ENCODE data around the gene DMRTC2. TPM values are rescaled to one million over a fixed set of nuclear protein-coding genes. Genes with fewer than 3 reads are reported as not detected.

DMRTC2 gene
- total and polyA plus RNA-seq, 2 of the 13 experiments (the other 11 are each of a cell fraction or from before 2014, with no cell fraction given) = not detected

DNA sequence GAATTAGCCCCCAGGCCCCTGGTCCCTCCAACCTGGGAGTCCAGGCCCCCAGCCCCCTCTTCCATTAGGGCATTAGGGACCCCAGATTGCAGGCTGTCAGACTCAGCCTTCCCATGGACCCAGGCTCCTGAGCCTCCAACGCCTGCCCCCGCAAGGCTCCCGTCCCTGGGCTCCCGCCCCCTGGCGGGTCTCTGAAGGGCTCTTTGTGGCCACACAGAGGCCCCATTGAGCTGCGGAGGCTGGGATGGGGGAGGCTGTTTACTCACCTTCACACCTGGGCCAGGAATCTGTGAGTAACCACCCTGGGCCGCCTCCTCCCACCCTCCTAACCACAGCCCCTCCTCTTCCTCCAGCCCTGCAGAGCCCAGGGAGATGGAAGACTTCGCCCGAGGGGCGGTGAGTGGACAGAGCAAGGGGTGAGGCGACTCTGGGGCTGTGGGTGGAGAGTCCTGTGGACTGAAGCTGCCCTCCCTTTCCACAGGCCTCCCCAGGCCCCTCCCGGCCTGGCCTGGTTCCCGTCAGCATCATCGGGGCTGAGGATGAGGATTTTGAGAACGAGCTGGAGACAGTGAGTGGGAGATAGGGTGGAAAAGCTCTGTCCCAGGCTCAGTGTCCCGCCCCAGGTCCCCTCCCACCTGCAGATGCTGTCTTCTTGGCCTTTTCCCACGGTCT is 43.0 kb downstream of the DMRTC2 start (continued):
- TF ChIP-seq ZNF839 (CRISPR knock-in tag; IDR thresholded peaks at IDR 0.05; ENCODE audit: borderline replicate concordance) (no peak), ZNF205 (CRISPR knock-in tag; IDR thresholded peaks at IDR 0.05) (no peak), KAT8 (CRISPR knock-in tag; IDR thresholded peaks at IDR 0.05) (peak; percentile 76), HMG20B (CRISPR knock-in tag; conservative IDR thresholded peaks at IDR 0.05) (peak; percentile 82; the same call in 1 of the 2 replicates), ZNF253 (CRISPR knock-in tag; IDR thresholded peaks at IDR 0.05; ENCODE audit: borderline replicate concordance) (no peak), ZFP37 (CRISPR knock-in tag; IDR thresholded peaks at IDR 0.05; ENCODE audit: borderline replicate concordance) (no peak), ZFP62 (CRISPR knock-in tag; IDR thresholded peaks at IDR 0.05) (no peak), GTF3A (CRISPR knock-in tag; conservative IDR thresholded peaks at IDR 0.05) (no peak), KLF13 (CRISPR knock-in tag; IDR thresholded peaks at IDR 0.05) (no peak), NFATC3 (CRISPR knock-in tag; IDR thresholded peaks at IDR 0.05) (no peak), ZNF329 (CRISPR knock-in tag; IDR thresholded peaks at IDR 0.05; ENCODE audit: low read depth) (no peak), SIN3A (IDR thresholded peaks at IDR 0.05; ENCODE audit: borderline replicate concordance, low read depth, low read length) (0 out of 2 replicates have a peak, but pooled peaks have one; percentile 52), SP1 (IDR thresholded peaks at IDR 0.05) (no peak), SP1 (CRISPR knock-in tag; IDR thresholded peaks at IDR 0.05) (peak; percentile 41; the same call in 1 of the 2 replicates)
- TF ChIP-seq, protein P1, sequence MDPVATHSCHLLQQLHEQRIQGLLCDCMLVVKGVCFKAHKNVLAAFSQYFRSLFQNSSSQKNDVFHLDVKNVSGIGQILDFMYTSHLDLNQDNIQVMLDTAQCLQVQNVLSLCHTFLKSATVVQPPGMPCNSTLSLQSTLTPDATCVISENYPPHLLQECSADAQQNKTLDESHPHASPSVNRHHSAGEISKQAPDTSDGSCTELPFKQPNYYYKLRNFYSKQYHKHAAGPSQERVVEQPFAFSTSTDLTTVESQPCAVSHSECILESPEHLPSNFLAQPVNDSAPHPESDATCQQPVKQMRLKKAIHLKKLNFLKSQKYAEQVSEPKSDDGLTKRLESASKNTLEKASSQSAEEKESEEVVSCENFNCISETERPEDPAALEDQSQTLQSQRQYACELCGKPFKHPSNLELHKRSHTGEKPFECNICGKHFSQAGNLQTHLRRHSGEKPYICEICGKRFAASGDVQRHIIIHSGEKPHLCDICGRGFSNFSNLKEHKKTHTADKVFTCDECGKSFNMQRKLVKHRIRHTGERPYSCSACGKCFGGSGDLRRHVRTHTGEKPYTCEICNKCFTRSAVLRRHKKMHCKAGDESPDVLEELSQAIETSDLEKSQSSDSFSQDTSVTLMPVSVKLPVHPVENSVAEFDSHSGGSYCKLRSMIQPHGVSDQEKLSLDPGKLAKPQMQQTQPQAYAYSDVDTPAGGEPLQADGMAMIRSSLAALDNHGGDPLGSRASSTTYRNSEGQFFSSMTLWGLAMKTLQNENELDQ (CRISPR knock-in tag; IDR thresholded peaks at IDR 0.05; ENCODE audit: borderline replicate concordance) = no peak
- TF ChIP-seq, protein P2, sequence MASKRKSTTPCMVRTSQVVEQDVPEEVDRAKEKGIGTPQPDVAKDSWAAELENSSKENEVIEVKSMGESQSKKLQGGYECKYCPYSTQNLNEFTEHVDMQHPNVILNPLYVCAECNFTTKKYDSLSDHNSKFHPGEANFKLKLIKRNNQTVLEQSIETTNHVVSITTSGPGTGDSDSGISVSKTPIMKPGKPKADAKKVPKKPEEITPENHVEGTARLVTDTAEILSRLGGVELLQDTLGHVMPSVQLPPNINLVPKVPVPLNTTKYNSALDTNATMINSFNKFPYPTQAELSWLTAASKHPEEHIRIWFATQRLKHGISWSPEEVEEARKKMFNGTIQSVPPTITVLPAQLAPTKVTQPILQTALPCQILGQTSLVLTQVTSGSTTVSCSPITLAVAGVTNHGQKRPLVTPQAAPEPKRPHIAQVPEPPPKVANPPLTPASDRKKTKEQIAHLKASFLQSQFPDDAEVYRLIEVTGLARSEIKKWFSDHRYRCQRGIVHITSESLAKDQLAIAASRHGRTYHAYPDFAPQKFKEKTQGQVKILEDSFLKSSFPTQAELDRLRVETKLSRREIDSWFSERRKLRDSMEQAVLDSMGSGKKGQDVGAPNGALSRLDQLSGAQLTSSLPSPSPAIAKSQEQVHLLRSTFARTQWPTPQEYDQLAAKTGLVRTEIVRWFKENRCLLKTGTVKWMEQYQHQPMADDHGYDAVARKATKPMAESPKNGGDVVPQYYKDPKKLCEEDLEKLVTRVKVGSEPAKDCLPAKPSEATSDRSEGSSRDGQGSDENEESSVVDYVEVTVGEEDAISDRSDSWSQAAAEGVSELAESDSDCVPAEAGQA (IDR thresholded peaks at IDR 0.05; ENCODE audit: low read depth) = no peak; the same call in 1 of the 2 replicates
- TF ChIP-seq, protein P2 (CRISPR knock-in tag; IDR thresholded peaks at IDR 0.05; ENCODE audit: borderline replicate concordance) = no peak
- TF ChIP-seq, protein P3, sequence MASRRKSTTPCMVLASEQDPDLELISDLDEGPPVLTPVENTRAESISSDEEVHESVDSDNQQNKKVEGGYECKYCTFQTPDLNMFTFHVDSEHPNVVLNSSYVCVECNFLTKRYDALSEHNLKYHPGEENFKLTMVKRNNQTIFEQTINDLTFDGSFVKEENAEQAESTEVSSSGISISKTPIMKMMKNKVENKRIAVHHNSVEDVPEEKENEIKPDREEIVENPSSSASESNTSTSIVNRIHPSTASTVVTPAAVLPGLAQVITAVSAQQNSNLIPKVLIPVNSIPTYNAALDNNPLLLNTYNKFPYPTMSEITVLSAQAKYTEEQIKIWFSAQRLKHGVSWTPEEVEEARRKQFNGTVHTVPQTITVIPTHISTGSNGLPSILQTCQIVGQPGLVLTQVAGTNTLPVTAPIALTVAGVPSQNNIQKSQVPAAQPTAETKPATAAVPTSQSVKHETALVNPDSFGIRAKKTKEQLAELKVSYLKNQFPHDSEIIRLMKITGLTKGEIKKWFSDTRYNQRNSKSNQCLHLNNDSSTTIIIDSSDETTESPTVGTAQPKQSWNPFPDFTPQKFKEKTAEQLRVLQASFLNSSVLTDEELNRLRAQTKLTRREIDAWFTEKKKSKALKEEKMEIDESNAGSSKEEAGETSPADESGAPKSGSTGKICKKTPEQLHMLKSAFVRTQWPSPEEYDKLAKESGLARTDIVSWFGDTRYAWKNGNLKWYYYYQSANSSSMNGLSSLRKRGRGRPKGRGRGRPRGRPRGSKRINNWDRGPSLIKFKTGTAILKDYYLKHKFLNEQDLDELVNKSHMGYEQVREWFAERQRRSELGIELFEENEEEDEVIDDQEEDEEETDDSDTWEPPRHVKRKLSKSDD (CRISPR knock-in tag; IDR thresholded peaks at IDR 0.05; ENCODE audit: low read depth) = no peak
